Endothelial cell of umbilical vein (primary cell): Measurements from ENCODE around the gene KAT14. TPM values are rescaled to one million over a fixed set of nuclear protein-coding genes. Genes with fewer than 3 reads are reported as not detected.

Source experiments
- BruUV-seq: library from RNA; stranded (reverse); fragments of 400-500 nt; replicated peaks from 2 replicates; lab custom pipeline; 2021; lab: Mats Ljungman, UMichigan
- CTCF ChIA-PET: fragments of 300-600, 350-600 bp; sonication (Branson Sonifier 250); formaldehyde crosslinking; loops from one replicate; lab custom pipeline; 2021; ENCODE audit warnings: antibody characterized with exemption, inconsistent platforms; lab: Charles Lee
- POLR2A ChIA-PET: fragments of 300-600, 350-600 bp; sonication (Branson Sonifier 250); formaldehyde crosslinking; loops from one replicate; lab custom pipeline; 2021; ENCODE audit warnings: antibody characterized with exemption, inconsistent platforms; lab: Charles Lee
- DNase-seq: peaks from one replicate; pipeline ENCODE4 v3.0.0-alpha.2; 2011; ENCODE audit warnings: low read depth, low spot score
- FAIRE-seq: peaks from 2 replicates; lab custom pipeline; 2011; peaks lifted over from hg19 to GRCh38; lab: Jason Lieb, UNC
- H2AFZ ChIP-seq: 2 replicates; pipeline ENCODE4 v1.6.0; 2012; ENCODE audit warnings: low read depth, low read length, control low read depth, inconsistent platforms
- H3K27ac ChIP-seq: 2 replicates; pipeline ENCODE4 v1.5.1; 2011; ENCODE audit warnings: low read depth, mild to moderate bottlenecking, control low read depth, low read length, moderate library complexity; ENCODE audit not compliant: insufficient read depth
- H3K27me3 ChIP-seq, 2 experiments: 2 replicates each; pipeline versions ENCODE4 v1.6.0 to v1.6.1; 2011; ENCODE audit warnings: low read length in 2 of 2, mixed read lengths in 1 of 2; ENCODE audit not compliant: control insufficient read depth in 2 of 2, insufficient read depth in 2 of 2
- H3K36me3 ChIP-seq, 2 experiments: 2 replicates in 1 of 2; 3 replicates in 1 of 2; pipeline ENCODE4 v1.5.1; 2011; ENCODE audit warnings: low read length in 2 of 2, mild to moderate bottlenecking in 1 of 2, moderate library complexity in 1 of 2; ENCODE audit not compliant: control insufficient read depth in 2 of 2, insufficient read depth in 2 of 2; ENCODE audit errors: extremely low read depth in 1 of 2
- H3K4me1 ChIP-seq: 3 replicates; pipeline ENCODE4 v1.5.1; 2011; ENCODE audit warnings: mild to moderate bottlenecking, low read length; ENCODE audit not compliant: control insufficient read depth, insufficient read depth; ENCODE audit errors: extremely low read depth
- H3K4me2 ChIP-seq: 2 replicates; pipeline ENCODE4 v1.6.1; 2011; ENCODE audit warnings: low read length, control low read depth, mixed read lengths; ENCODE audit not compliant: insufficient read depth
- H3K4me3 ChIP-seq, 3 experiments: fragments of 200-600 bp in 1 of 3; sonication (generic), shearing (Covaris generic) in 1 of 3; replicated peaks in 1 of 3; 2 replicates each; pipeline ENCODE4 v1.5.1; 2011 to 2016; ENCODE audit warnings: control low read depth in 3 of 3, low read length in 3 of 3, mild to moderate bottlenecking in 2 of 3, inconsistent platforms in 1 of 3, low read depth in 1 of 3, moderate library complexity in 1 of 3; ENCODE audit not compliant: insufficient read depth in 1 of 3
- H3K79me2 ChIP-seq: 2 replicates; pipeline ENCODE4 v1.6.0; 2012; ENCODE audit warnings: low read length, inconsistent platforms; ENCODE audit not compliant: control insufficient read depth, insufficient read depth
- H3K9ac ChIP-seq: replicated peaks from 2 replicates; pipeline ENCODE3; 2011; ENCODE audit warnings: low read length, control low read depth; ENCODE audit not compliant: insufficient read depth; ENCODE audit errors: extremely low read depth
- H3K9me1 ChIP-seq: replicated peaks from 3 replicates; pipeline ENCODE4 v1.6.0; 2011; ENCODE audit warnings: mild to moderate bottlenecking, low read length; ENCODE audit not compliant: control insufficient read depth, insufficient read depth; ENCODE audit errors: extremely low read depth
- H3K9me3 ChIP-seq: replicated peaks from 2 replicates; pipeline ENCODE4 v1.5.1; 2012; ENCODE audit warnings: low read length, inconsistent platforms; ENCODE audit not compliant: control insufficient read depth, insufficient read depth
- H4K20me1 ChIP-seq: replicated peaks from 2 replicates; pipeline ENCODE3; 2011; ENCODE audit warnings: mild to moderate bottlenecking, low read length; ENCODE audit not compliant: control insufficient read depth, insufficient read depth; ENCODE audit errors: extremely low read depth
- EZH2 ChIP-seq: IDR thresholded peaks from 2 replicates; pipeline ENCODE4 v1.6.1; 2012; ENCODE audit warnings: borderline replicate concordance, low read depth, mild to moderate bottlenecking, moderate library complexity, low read length, inconsistent platforms; ENCODE audit not compliant: severe bottlenecking
- FOS ChIP-seq: IDR thresholded peaks from 2 replicates; pipeline ENCODE4 v1.6.1; 2011; ENCODE audit warnings: mild to moderate bottlenecking, low read length, moderate library complexity, borderline replicate concordance; ENCODE audit not compliant: insufficient read depth
- GATA2 ChIP-seq: IDR thresholded peaks from 2 replicates; pipeline ENCODE4 v1.7.0; 2011; ENCODE audit warnings: low read depth, mild to moderate bottlenecking, moderate library complexity, mixed read lengths, low read length; ENCODE audit not compliant: insufficient read length, insufficient read depth
- JUN ChIP-seq: IDR thresholded peaks from 2 replicates; pipeline ENCODE4 v1.6.1; 2011; ENCODE audit warnings: borderline replicate concordance, low read depth; ENCODE audit not compliant: insufficient read length, insufficient read depth
- POLR2A ChIP-seq: IDR thresholded peaks from 2 replicates; pipeline ENCODE4 v1.6.1; 2012; ENCODE audit warnings: low read depth, mild to moderate bottlenecking, control low read depth, low read length
- POLR2AphosphoS5 ChIP-seq: IDR thresholded peaks from 2 replicates; pipeline ENCODE4 v1.6.1; 2012; ENCODE audit warnings: low read depth, mild to moderate bottlenecking, control low read depth, low read length, moderate library complexity; ENCODE audit not compliant: insufficient read depth
- dilution Hi-C: fragments of 300-500 bp; cut with MboI; formaldehyde crosslinking; loops from one replicate; pipeline ENCODE4 v1.15.0; 2019; ENCODE audit warnings: low sequenced_read_pairs; ENCODE audit not compliant: extremely low pct_ligation_motif_present
- intact Hi-C: fragments of 100-400 bp; cut with micrococcal nuclease; formaldehyde crosslinking; loops from one replicate; pipeline ENCODE4 v1.10.0; 2022
- polyA plus RNA-seq, 4 experiments: library from polyadenylated mRNA; depleted of rRNA in 3 of 4; stranded (reverse) in 3 of 4; unstranded in 1 of 4; fragments of >200 nt; gene quantifications; 2 replicates each; pipeline versions ENCODE4 v1.2.1 to v1.2.3, GENCODE V29; 2011 to 2012; ENCODE audit warnings: missing spikeins in 1 of 4
- total RNA-seq: library from RNA; stranded (reverse); gene quantifications from 2 replicates; pipeline ENCODE4 v1.2.3, GENCODE V29; 2021

Gene KAT14
- total and polyA plus RNA-seq, 2 donors (not counting 3 experiments of a cell fraction or from before 2014, with no cell fraction given) = 6.7 to 11.7 TPM

DNA sequence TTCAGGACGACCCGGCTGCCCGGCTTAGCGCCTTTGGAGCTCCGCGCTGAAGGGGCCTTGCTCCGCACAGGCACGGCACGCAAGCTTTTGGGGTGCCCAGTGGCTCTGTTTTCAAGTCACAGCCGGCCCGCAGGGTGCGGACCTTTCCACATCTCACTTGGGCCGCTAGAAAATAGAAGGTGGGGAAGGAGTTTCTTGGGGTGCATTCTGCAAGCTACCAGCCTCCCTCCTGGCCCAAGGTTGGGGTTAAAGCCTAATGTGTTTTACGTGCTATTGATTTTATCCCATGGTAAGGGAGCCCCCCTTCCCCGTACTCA, 561 bp downstream of the KAT14 start:
- TF ChIP-seq JUN = no peak
- TF ChIP-seq EZH2 = no peak
- no peak for TF ChIP-seq FOS
- TF ChIP-seq POLR2A = no peak
- no peak for TF ChIP-seq POLR2AphosphoS5
- TF ChIP-seq GATA2 = no peak
- H4K20me1 ChIP-seq = no peaks in the 10 kb centered on the region
- no peaks in the 10 kb centered on the region for H3K9me1 ChIP-seq
- intact Hi-C loops (loop anchor here (5.0 to 10.0 kb wide), 4 partner anchors 84 to 449 kb away; partner anchors contain the start of genes DTD1, DZANK1, MGME1 and POLR3F), dilution Hi-C loops (no loop called here)
- peaks cover 3 to 4% of the 10 kb centered on the region in 2 experiments for H3K27me3 ChIP-seq
- no TSS peak for BruUV-seq
- ChIA-PET POLR2A (interaction anchor here (0.6 to 0.8 kb wide), 3 partner anchors 87 to 485 kb away, joined by 3 to 5 read pairs (median 3); partner anchors contain the start of gene RRBP1), CTCF (interaction anchor here (0.8 to 1.2 kb wide), 3 partner anchors 9 to 1490 kb away, joined by 3 read pairs; no protein-coding TSS in a partner anchor)
- peak overlapping the region; percentile 74 for H3K9ac ChIP-seq
- peak overlapping the region; percentile 73 to 86 (median 81) for H3K4me3 ChIP-seq
- peak overlapping the region; percentile 95 for H3K4me2 ChIP-seq
- FAIRE-seq (no peak), DNase-seq (no peak)
- no peaks in the 10 kb centered on the region for H3K9me3 ChIP-seq
- peak overlapping the region; percentile 60 for H3K27ac ChIP-seq
- peaks cover 21% of the 10 kb centered on the region for H3K79me2 ChIP-seq
- H2AFZ ChIP-seq = peak overlapping the region; percentile 96
- peaks cover 11% of the 10 kb centered on the region for H3K4me1 ChIP-seq
- peaks cover 3 to 6% of the 10 kb centered on the region in 2 experiments for H3K36me3 ChIP-seq
